Vagina (tissue), 2 donors: Measurements from ENCODE around the gene KCTD16.

Experiments
- CTCF ChIP-seq, 3 experiments: fragments of 450-650 bp in 2 of 3; fragments of 200-600 bp in 1 of 3; sonication (generic) in 1 of 3; IDR thresholded peaks; one replicate each; pipeline ENCODE4 v1.5.1; 2017 to 2019; ENCODE audit warnings: antibody characterized with exemption in 3 of 3, mild to moderate bottlenecking in 2 of 3, moderate library complexity in 2 of 3
- POLR2A ChIP-seq, 2 donors: fragments of 450-650 bp; IDR thresholded peaks; one replicate each; pipeline ENCODE4 v1.6.1; 2017; ENCODE audit warnings: antibody characterized with exemption in 2 of 2, mild to moderate bottlenecking in 2 of 2, moderate library complexity in 2 of 2
- POLR2AphosphoS5 ChIP-seq, 2 donors: sonication (generic); formaldehyde crosslinking; IDR thresholded peaks; one replicate each; pipeline ENCODE4 v1.9.0; 2017; ENCODE audit warnings: antibody characterized with exemption in 2 of 2, mild to moderate bottlenecking in 2 of 2, low read depth in 1 of 2; ENCODE audit not compliant: insufficient read depth in 1 of 2

DNA sequence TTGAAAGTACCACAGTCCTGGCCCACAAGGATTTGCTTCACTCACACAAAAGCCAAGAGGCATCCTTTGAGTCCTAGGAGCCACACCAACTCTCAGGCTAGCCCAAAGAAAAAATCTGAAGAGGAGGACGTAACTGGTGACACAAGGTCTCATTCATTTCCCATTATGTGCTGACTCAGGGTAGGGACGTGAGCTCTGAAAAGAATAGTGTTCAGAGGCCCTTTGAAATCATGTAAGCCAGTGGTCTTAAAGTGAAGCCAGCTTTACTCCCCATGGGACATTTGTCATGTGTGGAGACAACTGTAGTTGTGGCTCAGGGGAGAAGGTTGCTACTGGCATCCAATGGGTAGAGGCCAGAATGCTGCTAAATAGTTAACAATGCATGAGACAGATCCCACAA, 332.4 kb downstream of the KCTD16 start:
- TF ChIP-seq POLR2A (IDR thresholded peaks at IDR 0.05) (no peak), CTCF (IDR thresholded peaks at IDR 0.05) (no peak), POLR2AphosphoS5 (IDR thresholded peaks at IDR 0.05; ENCODE audit: insufficient read depth in 1 of 2, low read depth in 1 of 2) (no peak)
